Brain microvascular endothelial cell (primary cell): ENCODE measurements around the gene NANOS2.
A peak's percentile ranks its signal among the peaks of the same experiment; 100 is the strongest.

Experiments
- DNase-seq: peaks from one replicate; pipeline ENCODE4 v3.0.0-alpha.2; 2020
- H3K27ac ChIP-seq: fragments of 250-450 bp; sonication (Bioruptor Pico); 2 replicates; pipeline ENCODE4 v1.5.1; 2020; ENCODE audit warnings: mild to moderate bottlenecking, moderate library complexity
- H3K27me3 ChIP-seq: fragments of 250-450 bp; sonication (Bioruptor Pico); replicated peaks from 2 replicates; pipeline ENCODE4 v1.5.1; 2020; ENCODE audit warnings: mild to moderate bottlenecking
- H3K36me3 ChIP-seq: fragments of 250-450 bp; sonication (Bioruptor Pico); replicated peaks from 2 replicates; pipeline ENCODE4 v1.5.1; 2020; ENCODE audit warnings: mild to moderate bottlenecking
- H3K4me3 ChIP-seq: 2 replicates; pipeline ENCODE4 v1.5.1; 2011; ENCODE audit warnings: low read depth, mild to moderate bottlenecking, control low read depth, low read length, moderate library complexity
- in situ Hi-C: cut with HindIII; loops from 2 replicates; pipeline ENCODE4 v1.10.0; 2017; ENCODE audit warnings: low sequenced_read_pairs, low pct_ligation_motif_present
- TF ChIP-seq, protein P1 (sequence below): IDR thresholded peaks from 2 replicates; pipeline ENCODE4 v1.5.1; 2011; ENCODE audit warnings: low read depth, mild to moderate bottlenecking, moderate library complexity, low read length, control low read depth, inconsistent platforms; ENCODE audit errors: missing control alignments

The NANOS2 gene

DNA sequence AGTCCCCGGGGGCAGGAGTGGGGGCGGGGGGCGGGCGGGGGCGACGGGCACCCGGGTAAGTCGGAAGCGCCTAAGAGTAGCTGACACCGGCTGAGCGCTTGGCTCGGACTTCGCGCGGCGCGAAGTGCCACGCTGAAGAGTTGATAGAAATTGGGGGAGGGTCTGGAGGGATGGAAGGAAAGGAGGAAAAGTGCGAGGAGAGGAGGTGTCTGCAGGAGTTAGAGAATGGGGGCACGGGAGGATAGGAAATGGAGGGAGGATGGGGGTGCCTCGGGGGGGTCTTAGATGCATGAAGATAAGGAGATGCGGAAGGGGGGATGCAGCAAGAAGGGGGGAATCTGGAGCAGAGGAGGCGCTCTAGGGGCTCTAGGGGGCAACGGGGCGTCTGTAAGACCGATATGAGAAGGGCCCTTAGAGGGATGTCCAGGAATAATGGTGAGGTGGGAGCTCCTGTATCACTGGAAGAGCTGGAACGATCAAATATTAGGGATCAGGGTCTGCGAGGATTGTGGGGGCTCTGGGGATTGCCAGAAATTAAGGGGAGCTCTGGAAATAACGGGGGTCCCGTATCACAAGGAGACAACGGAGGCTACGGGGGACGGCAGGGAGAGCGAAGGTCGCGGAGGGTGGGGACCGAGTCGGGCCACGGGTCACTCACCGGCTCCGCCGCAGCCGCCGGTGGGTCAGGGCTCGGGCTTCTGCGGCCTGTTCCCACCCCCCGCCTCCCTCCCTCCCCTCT lies 12.5 kb downstream of the NANOS2 start, which contains the start of gene MYPOP:
Gene MYPOP (minus strand): TSS at position 702 of the 739 bp plus-strand sequence. CDS start 840 bp downstream, outside the sequence.
- in situ Hi-C loops = no loop called here
- H3K27ac ChIP-seq = no peak within 1 kb of the TSS
- peak within 1 kb of the TSS; percentile 76 for H3K4me3 ChIP-seq

DNA sequence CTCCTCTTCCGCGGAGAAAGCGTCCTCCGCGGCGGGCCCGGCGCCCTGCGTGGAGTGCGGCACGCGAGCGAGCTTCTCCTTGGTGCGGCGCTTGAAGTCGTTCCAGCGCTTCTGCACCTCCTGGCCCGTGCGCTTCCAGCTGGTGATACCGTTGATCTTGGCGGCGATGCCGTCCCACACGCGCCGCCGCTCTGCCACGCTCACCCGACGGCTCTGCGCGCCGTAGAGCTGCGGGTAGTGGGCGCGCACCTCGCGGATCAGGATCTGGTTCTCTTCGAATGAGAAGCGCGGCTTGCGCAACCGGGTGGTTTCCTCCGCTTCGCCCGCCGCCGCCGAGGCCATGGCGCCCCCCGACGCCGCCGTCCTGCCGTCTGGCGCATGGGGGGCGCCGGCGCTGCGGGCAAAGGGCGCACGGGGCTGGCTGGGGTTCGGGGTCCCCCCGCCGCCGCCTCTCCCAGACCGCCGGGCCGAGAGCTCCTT lies 13.1 kb downstream of the NANOS2 start:
- TF ChIP-seq, protein P1, sequence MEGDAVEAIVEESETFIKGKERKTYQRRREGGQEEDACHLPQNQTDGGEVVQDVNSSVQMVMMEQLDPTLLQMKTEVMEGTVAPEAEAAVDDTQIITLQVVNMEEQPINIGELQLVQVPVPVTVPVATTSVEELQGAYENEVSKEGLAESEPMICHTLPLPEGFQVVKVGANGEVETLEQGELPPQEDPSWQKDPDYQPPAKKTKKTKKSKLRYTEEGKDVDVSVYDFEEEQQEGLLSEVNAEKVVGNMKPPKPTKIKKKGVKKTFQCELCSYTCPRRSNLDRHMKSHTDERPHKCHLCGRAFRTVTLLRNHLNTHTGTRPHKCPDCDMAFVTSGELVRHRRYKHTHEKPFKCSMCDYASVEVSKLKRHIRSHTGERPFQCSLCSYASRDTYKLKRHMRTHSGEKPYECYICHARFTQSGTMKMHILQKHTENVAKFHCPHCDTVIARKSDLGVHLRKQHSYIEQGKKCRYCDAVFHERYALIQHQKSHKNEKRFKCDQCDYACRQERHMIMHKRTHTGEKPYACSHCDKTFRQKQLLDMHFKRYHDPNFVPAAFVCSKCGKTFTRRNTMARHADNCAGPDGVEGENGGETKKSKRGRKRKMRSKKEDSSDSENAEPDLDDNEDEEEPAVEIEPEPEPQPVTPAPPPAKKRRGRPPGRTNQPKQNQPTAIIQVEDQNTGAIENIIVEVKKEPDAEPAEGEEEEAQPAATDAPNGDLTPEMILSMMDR = no peak
- peak overlapping the region; percentile 76 for H3K4me3 ChIP-seq
- no peaks in the 10 kb centered on the region for H3K27me3 ChIP-seq
- no peak for DNase-seq
- H3K36me3 ChIP-seq = peaks cover 14% of the 10 kb centered on the region
- no peak overlapping the region for H3K27ac ChIP-seq
- in situ Hi-C loops = no loop called here

More for the DNA sequence above, 12.5 kb downstream of the NANOS2 start, which contains the start of gene MYPOP:
- H3K27me3 ChIP-seq = no peaks in the 10 kb centered on the region
- H3K36me3 ChIP-seq = peaks cover 14% of the 10 kb centered on the region
- no peak for DNase-seq
- TF ChIP-seq, protein P1 = no peak

DNA sequence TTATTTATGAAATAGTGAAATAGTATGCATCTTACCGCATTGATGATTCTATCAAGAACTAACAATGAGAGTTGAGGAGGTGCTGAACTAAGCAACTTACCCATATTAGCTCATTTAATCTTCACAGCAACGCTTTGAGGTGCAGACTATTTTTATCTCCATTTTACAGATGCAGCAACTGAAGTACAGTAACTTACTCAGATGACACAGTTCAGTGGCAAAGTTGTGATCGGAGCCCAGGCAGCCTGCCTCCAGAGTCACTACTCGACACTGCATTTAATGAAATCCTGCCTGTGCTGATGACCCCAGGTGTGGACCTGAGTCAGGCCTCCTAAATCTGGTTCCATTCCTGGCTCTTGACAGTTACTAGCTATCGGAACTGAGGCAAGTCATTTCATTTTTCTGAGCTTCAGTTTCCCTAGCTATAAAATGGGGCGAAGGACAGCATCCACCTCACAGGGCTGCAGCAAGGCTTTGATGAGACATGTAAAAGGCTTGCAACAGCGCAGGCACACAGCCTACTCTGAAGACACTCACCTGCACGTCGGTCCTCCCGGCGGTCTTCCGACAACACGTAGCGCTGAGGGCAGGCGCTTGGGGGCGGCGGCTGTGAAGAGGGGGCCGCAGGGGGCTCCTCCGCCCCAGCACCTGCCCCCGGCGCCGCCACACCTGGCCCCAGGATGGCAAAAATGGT lies 13.7 kb downstream of the NANOS2 start:
- TF ChIP-seq, protein P1 = no peak
- no peak for DNase-seq
- in situ Hi-C loops = no loop called here
- Histone ChIP-seq H3K36me3 (peaks cover 14% of the 10 kb centered on the region), H3K27ac (no peak overlapping the region), H3K27me3 (no peaks in the 10 kb centered on the region), H3K4me3 (peak overlapping the region; percentile 76)

DNA sequence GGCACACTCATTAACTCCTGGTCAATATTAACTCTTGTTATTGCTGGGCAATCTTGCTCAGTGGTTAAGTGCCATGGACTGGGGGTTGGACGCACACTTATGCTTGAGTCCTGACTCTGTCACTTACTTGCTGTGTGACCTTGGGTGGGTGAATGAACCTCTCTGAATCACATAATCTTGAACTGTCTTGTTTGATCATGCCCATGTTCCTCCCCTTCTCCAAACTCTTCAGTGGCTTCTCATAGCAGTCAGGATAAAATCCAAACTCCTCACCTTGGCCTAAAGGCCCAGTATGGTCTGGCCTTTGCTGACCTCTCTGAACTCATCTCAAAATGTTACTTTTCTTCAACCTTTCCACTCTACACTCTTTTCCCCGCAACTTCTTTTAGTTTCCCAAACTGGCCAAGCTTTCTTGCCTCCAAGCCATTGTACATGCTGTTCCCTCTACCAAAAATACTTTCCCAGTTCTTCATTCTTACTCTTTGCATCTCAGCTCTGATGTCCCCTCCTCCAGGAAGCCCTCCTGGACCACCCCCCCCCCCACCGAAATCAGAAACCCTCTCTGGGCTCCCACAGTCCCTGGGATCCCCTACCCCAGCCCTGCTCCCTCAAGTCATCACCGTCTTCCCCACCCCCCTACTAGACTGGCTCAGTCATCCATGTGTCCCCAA lies 14.5 kb downstream of the NANOS2 start:
- H3K36me3 ChIP-seq = peaks cover 14% of the 10 kb centered on the region
- in situ Hi-C loops = no loop called here
- H3K4me3 ChIP-seq = no peak overlapping the region
- no peaks in the 10 kb centered on the region for H3K27me3 ChIP-seq
- no peak for DNase-seq
- no peak overlapping the region for H3K27ac ChIP-seq
- TF ChIP-seq, protein P1 = no peak

DNA sequence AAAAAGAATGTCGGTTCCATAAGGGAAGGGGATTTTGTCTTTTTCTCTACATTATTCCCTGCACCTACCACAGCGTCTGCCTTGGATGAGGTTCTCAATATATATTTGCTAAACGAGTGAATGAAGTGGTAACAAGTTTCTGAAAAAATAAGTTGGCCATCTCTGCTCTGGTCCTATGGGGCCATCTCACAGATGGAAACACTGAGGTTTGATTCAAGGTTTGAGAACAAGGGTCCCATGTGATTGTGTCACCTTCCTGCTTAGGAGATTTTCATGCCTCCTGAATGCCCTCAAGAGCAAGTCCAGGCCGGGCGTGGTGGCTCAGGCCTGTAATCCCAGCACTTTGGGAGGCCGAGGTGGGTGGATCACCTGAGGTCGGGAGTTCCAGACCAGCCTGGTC lies 15.3 kb downstream of the NANOS2 start:
- TF ChIP-seq, protein P1 = no peak
- Histone ChIP-seq H3K4me3 (no peak overlapping the region), H3K27me3 (no peaks in the 10 kb centered on the region), H3K36me3 (peaks cover 14% of the 10 kb centered on the region), H3K27ac (no peak overlapping the region)
- DNase-seq = no peak
- in situ Hi-C loops = no loop called here
